ENCODE results near the gene ZIC2.
A peak's percentile ranks its signal among the peaks of the same experiment; 100 is the strongest.

GRCh38 chr13:99935772-99936171 lies 45.8 kb upstream of the ZIC2 start:
- TF ChIP-seq CTCF (IDR thresholded peaks at IDR 0.05) (peak; percentile 21), EZH2phosphoT487 (IDR thresholded peaks at IDR 0.05) (no peak)

Data from neural progenitor cell (in vitro differentiated cells).